H54 (cell line): ENCODE results near the gene FOXP3.

Source experiments
- DNase-seq: peaks from one replicate; pipeline ENCODE4 v3.0.0; 2011; ENCODE audit warnings: low spot score, mixed read lengths; ENCODE audit not compliant: insufficient read length
- FAIRE-seq: peaks from 3 replicates; lab custom pipeline; 2011; peaks lifted over from hg19 to GRCh38; lab: Jason Lieb, UNC
- POLR2A ChIP-seq: IDR thresholded peaks from 2 replicates; pipeline ENCODE4 v1.6.1; 2011; ENCODE audit warnings: low read depth, mild to moderate bottlenecking, low read length

The FOXP3 gene

GRCh38 chrX:49266523-49267445 lies 2.3 kb upstream of the FOXP3 start:
- no peak for TF ChIP-seq POLR2A
- DNase-seq = no peak
- no peak for FAIRE-seq

DNA sequence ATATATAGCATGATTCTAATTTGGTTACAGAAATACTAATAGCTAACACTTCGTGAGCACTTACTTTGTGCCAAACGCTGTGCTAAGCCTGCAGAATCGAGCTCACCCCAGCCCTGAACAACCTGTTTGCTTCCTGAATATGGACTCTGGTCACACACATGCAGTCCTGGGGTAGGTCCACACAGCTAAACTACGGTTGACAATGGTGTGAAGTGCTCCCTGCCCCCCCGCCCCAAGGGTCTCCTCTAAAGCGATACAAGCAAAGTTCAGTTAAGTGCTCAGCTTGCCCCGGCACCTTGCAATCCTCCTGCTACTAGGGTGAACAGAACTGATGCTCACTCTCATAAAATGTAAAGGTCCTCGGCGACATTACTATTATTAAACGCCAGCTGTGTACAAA lies 879 bp downstream of the FOXP3 start:
- FAIRE-seq (no peak), DNase-seq (no peak)
- no peak for TF ChIP-seq POLR2A

DNA sequence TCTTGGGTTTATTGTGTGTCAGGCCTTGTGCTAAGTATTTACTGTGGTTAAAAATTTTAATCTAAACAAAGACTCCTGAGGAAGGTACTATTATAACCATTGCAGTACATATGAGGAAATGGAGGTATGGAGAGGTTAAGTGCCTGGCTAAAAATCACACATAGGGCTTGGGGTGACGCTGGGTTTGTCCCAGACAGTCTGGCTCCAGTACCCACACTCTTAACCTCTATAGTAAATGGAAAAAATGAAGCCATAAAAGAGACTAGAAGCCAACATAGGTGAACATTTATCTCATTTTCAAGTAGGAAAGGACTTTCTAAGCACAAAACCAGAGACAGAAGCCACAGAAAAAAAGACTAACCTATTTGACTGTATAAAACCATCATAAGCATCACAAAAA lies 1.9 kb downstream of the FOXP3 start:
- no peak for TF ChIP-seq POLR2A
- no peak for FAIRE-seq

GRCh38 chrX:49260221-49260985 lies 4.1 kb downstream of the FOXP3 start:
- DNase-seq = no peak
- TF ChIP-seq POLR2A = no peak
- FAIRE-seq = no peak

More for the DNA sequence above, 1.9 kb downstream of the FOXP3 start:
- no peak for DNase-seq

DNA sequence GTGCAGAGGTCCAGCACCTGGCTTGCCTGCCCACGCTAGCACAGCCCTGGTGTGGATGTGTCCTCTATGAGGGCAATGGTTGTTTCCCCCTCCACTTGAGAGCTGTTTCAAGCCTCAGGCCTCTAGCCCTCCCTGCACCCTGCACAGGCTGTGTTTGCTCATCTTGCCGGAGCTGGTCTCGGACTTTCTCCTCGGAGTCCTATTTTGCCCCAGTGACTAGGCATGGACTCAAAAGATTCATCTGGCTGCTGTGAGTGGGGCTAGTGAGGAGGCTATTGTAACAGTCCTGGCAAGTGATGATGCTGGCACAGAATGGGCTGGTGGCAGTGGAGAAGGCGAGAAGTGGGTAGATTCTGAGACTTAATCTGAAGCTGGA lies 5.8 kb downstream of the FOXP3 start:
- no peak for FAIRE-seq
- DNase-seq = no peak
- no peak for TF ChIP-seq POLR2A

- DNase-seq = no peak
- TF ChIP-seq POLR2A = no peak
- no peak for FAIRE-seq
These were observed 6.4 kb downstream of the FOXP3 start for GRCh38 chrX:49257846-49258748.

- FAIRE-seq (no peak), DNase-seq (no peak)
- TF ChIP-seq POLR2A = no peak
These were observed 7.3 kb downstream of the FOXP3 start for GRCh38 chrX:49257074-49257790.

DNA sequence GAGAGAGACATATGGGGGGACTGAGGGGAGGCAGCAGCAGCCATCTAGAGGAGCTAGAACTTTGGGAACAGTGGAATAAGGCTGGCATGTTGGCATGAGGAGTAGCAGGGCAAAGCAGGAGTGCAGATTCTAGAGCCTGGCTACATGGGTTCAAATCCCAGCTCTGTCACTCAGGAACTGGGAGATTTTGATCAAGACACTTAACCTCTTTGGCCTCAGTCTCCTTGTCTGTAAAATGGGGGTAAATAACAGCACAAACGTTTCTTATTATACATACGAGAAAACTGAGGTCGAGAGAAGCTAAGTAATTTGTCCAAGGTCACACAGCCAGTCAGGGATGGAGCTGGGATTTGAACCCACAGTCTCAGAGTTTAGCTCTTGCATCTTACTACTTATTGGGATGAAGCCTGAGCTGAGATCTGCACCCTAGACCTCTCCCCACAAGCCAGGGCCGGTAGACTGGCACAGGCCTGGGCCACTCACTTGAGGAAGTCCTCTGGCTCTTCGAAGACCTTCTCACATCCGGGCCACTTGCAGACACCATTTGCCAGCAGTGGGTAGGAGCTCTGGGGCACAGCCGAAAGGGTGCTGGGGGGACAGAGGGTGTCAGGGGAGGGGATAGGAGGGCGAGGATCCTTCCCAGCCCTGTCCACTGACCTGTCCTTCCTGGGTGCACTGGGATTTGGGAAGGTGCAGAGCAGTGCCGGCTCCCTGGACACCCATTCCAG lies 8.1 kb downstream of the FOXP3 start:
- DNase-seq (no peak), FAIRE-seq (no peak)
- TF ChIP-seq POLR2A = no peak

GRCh38 chrX:49254639-49255038 lies 9.9 kb downstream of the FOXP3 start:
- TF ChIP-seq POLR2A = no peak
- no peak for FAIRE-seq
- DNase-seq = no peak

GRCh38 chrX:49251325-49251724 lies 13.2 kb downstream of the FOXP3 start:
- DNase-seq = no peak
- FAIRE-seq = no peak
- TF ChIP-seq POLR2A = no peak

GRCh38 chrX:49250578-49250977 lies 13.9 kb downstream of the FOXP3 start:
- FAIRE-seq (no peak), DNase-seq (no peak)
- no peak for TF ChIP-seq POLR2A

DNA sequence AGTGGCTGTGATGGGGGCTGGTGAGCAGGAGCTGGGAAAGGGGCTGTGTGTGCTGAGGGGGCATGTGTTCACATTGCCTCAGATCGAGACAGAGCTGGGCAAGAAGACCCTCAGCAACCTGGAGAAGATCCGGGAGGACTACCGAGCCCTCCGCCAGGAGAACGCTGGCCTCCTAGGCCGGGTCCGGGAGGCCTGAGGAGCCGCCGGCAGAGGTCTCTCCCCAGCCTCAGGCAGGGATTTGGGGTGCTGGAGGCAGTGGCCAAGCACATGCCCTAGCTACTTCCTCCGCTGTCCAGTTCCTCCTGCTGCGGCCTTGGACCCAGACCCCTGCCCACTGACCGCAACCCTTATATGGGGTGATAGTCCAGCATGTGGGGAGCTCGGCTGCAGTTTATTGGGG lies 14.4 kb downstream of the FOXP3 start:
- no peak for TF ChIP-seq POLR2A
- DNase-seq (no peak), FAIRE-seq (no peak)
